Thoracic aorta (tissue), 2 donors: Measurements from ENCODE around the gene FRMPD4. TPM values are rescaled to one million over a fixed set of nuclear protein-coding genes. Genes with fewer than 3 reads are reported as not detected.

Experiments
- ATAC-seq: fragments of 150-250 bp; one replicate; pipeline ENCODE4 v1.8.0; 2017; ENCODE audit warnings: low read depth; ENCODE audit not compliant: insufficient number of reproducible peaks, low FRiP score
- DNase-seq: peaks from one replicate; pipeline ENCODE4 v3.0.0-alpha.2; 2020; ENCODE audit warnings: low spot score
- H3K27ac ChIP-seq, 2 donors: fragments of 200-600 bp; sonication (generic); 1 replicate in 1 of 2; 2 replicates in 1 of 2; pipeline ENCODE4 v1.5.1; 2016; ENCODE audit warnings: mild to moderate bottlenecking in 2 of 2, moderate library complexity in 2 of 2
- H3K27me3 ChIP-seq: fragments of 200-600 bp; sonication (generic); replicated peaks from 2 replicates; pipeline ENCODE4 v1.6.0; 2016; ENCODE audit warnings: mild to moderate bottlenecking; ENCODE audit not compliant: insufficient read depth
- H3K36me3 ChIP-seq: fragments of 200-600 bp; sonication (generic); one replicate; pipeline ENCODE4 v1.5.1; 2016
- H3K4me1 ChIP-seq, 2 donors: fragments of 200-600 bp; sonication (generic); 1 replicate in 1 of 2; 2 replicates in 1 of 2; pipeline versions ENCODE4 v1.5.1 to v1.6.0; 2016; ENCODE audit warnings: low read depth in 2 of 2, mild to moderate bottlenecking in 1 of 2; ENCODE audit not compliant: control insufficient read depth in 1 of 2
- H3K4me3 ChIP-seq: fragments of 200-600 bp; sonication (generic); 2 replicates; pipeline ENCODE4 v1.5.1; 2016; ENCODE audit warnings: mild to moderate bottlenecking
- H3K9me3 ChIP-seq: fragments of 200-600 bp; sonication (generic); 2 replicates; pipeline ENCODE4 v1.5.1; 2016
- total RNA-seq, 2 donors: library from RNA; depleted of rRNA; stranded (reverse); fragments of >200 nt; gene quantifications; one replicate each; pipeline versions ENCODE4 v1.1.0 to v1.2.3, GENCODE V29; 2016
- TF ChIP-seq, protein P1 (sequence below): fragments of 200-600 bp; sonication (generic); IDR thresholded peaks from one replicate; pipeline ENCODE4 v1.5.1; 2019; ENCODE audit warnings: antibody characterized with exemption

The FRMPD4 gene
- total RNA-seq, 2 donors from 2014 or later = not detected

DNA sequence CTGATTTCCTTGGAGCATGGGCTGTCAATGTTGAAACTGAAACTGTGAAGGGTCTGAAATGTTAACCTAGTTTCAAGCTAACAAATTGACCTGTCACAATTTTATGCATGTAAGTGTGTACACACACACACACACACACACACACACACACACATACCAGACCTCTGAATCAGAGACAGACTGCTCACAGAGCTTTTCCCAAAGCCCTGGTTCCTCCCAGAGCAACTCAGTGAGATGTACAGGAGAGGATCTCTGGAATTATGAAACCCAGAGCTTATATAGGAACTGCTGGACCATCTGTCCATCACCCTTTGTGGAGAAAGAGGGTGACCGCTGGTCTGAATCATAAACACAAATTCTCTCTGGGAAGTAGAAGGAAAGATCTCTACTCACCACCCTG lies 424.8 kb downstream of the FRMPD4 start:
- TF ChIP-seq, protein P1, sequence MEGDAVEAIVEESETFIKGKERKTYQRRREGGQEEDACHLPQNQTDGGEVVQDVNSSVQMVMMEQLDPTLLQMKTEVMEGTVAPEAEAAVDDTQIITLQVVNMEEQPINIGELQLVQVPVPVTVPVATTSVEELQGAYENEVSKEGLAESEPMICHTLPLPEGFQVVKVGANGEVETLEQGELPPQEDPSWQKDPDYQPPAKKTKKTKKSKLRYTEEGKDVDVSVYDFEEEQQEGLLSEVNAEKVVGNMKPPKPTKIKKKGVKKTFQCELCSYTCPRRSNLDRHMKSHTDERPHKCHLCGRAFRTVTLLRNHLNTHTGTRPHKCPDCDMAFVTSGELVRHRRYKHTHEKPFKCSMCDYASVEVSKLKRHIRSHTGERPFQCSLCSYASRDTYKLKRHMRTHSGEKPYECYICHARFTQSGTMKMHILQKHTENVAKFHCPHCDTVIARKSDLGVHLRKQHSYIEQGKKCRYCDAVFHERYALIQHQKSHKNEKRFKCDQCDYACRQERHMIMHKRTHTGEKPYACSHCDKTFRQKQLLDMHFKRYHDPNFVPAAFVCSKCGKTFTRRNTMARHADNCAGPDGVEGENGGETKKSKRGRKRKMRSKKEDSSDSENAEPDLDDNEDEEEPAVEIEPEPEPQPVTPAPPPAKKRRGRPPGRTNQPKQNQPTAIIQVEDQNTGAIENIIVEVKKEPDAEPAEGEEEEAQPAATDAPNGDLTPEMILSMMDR = no peak

DNA sequence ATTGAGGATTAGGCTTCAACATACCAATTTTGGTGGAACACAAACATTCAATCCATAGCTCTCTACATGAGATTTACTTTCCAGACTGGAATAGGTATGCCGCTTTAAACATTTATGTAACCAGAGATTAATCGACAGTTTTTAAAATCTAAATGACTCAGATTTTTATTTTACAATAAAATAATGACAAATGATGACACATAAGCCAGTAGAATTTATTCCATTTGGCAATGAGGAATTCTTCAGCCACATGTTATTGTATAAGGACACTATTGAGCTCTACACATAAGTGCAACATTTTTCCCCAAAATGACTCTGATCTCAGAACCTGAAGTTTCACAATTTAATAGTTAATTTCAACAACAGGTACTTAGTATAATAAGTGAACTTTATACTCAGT lies 425.9 kb downstream of the FRMPD4 start:
- ATAC-seq = no peak
- Histone ChIP-seq H3K9me3 (no peaks in the 10 kb centered on the region), H3K36me3 (no peaks in the 10 kb centered on the region), H3K4me3 (no peak overlapping the region), H3K27ac (no peak overlapping the region), H3K27me3 (no peaks in the 10 kb centered on the region), H3K4me1 (no peaks in the 10 kb centered on the region)
- TF ChIP-seq, protein P1 = no peak
- no peak for DNase-seq

More for the DNA sequence above, 424.8 kb downstream of the FRMPD4 start:
- Histone ChIP-seq H3K4me1 (no peaks in the 10 kb centered on the region), H3K27ac (no peak overlapping the region), H3K9me3 (no peaks in the 10 kb centered on the region), H3K27me3 (no peaks in the 10 kb centered on the region), H3K36me3 (no peaks in the 10 kb centered on the region), H3K4me3 (no peak overlapping the region)
- ATAC-seq = no peak
- no peak for DNase-seq

DNA sequence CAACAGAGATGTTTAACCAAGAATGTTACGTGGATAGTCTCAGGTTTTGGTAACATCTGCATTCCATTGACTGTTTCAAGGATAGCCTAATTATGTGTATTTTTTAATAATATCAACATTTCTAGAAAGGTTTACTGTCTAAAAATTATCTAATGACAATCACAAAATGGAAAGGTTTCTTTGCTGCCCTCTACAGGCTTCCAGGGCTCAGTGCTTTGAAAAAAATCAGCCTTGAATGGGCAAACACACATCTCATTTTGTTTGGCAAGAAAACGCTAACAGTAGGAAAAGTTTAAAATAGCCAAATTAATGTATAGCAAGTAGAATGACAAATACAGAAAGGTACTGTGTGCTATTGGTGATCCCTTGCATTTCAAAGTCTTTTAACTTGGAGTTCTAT lies 429.6 kb downstream of the FRMPD4 start:
- Histone ChIP-seq H3K9me3 (no peaks in the 10 kb centered on the region), H3K36me3 (no peaks in the 10 kb centered on the region), H3K27me3 (no peaks in the 10 kb centered on the region), H3K4me1 (no peaks in the 10 kb centered on the region), H3K4me3 (no peak overlapping the region), H3K27ac (no peak overlapping the region)
- DNase-seq (no peak), ATAC-seq (no peak)
- TF ChIP-seq, protein P1 = no peak

DNA sequence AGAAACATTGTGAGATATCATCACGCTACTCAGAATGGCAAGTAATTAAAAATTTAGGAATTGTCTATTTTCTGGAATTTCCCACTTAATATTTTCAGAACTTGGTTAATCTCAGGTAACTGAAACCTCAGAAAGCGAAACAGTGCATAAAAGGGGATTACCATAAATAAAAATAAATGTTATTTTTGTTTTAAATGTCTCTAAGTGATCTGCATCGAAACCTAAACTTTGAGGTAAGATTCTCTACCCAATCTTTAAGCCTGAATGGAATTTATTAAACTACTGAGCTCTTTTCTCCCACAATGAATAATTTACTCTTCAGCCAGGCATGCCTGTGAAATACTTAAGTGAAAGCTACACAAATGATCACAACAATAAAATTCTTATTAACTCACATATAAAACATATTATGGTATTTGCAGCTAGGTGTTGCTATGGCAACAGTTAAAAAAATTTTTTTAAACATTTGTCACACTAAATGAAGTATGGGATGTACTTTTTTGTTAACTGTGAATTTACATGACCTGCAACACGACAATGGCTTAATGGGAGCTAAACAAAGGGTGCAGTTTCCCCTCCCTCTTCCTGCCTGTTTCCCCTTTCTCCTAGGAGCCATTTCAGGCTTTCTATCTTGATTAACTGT lies 432.7 kb downstream of the FRMPD4 start:
- Histone ChIP-seq H3K36me3 (no peaks in the 10 kb centered on the region), H3K4me3 (no peak overlapping the region), H3K4me1 (no peaks in the 10 kb centered on the region), H3K27me3 (no peaks in the 10 kb centered on the region), H3K9me3 (no peaks in the 10 kb centered on the region), H3K27ac (no peak overlapping the region)
- TF ChIP-seq, protein P1 = no peak
- ATAC-seq (no peak), DNase-seq (no peak)

DNA sequence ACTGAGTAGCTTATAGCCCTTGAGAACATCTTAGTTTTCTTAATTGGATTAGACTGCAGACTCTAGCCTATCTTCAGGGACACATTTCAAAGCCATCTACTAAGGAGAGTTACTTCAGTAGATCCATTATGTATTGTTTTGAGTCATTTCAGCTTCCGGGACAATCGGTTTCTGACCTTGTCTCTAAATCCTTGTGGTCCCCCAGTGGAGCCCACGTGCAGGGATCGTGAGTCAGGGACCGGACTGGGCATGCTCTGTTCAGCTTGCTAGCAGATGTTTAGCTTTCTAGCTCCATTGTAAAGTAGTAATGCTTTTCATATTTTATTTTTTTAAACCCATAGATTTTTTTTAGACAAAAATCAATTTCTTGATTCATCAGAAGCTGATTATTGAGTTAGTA lies 441.0 kb downstream of the FRMPD4 start:
- Histone ChIP-seq H3K4me3 (no peak overlapping the region), H3K27ac (no peak overlapping the region), H3K4me1 (no peaks in the 10 kb centered on the region), H3K27me3 (no peaks in the 10 kb centered on the region), H3K36me3 (no peaks in the 10 kb centered on the region), H3K9me3 (no peaks in the 10 kb centered on the region)
- DNase-seq = no peak
- ATAC-seq = no peak
- TF ChIP-seq, protein P1 = no peak
